Peyer's patch (tissue), 4 donors: Measurements from ENCODE around the gene AIMP1.

Source experiments
- CTCF ChIP-seq, 6 experiments: fragments of 450-650 bp in 4 of 6; fragments of 200-600 bp in 2 of 6; sonication (generic) in 1 of 6; IDR thresholded peaks; one replicate each; pipeline ENCODE4 v1.5.1; 2017 to 2019; ENCODE audit warnings: antibody characterized with exemption in 6 of 6, mild to moderate bottlenecking in 3 of 6, moderate library complexity in 1 of 6
- POLR2A ChIP-seq, 2 donors: fragments of 450-650 bp; IDR thresholded peaks; one replicate each; pipeline ENCODE4 v1.5.1; 2017; ENCODE audit warnings: antibody characterized with exemption in 2 of 2, mild to moderate bottlenecking in 2 of 2, moderate library complexity in 2 of 2

GRCh38 chr4:106395582-106395981 is 79.2 kb downstream of the AIMP1 start:
- TF ChIP-seq CTCF (IDR thresholded peaks at IDR 0.05) (no peak), POLR2A (IDR thresholded peaks at IDR 0.05) (no peak)
